DND-41 (cell line): ENCODE data around the gene DDX47.
"Not testable (repeated sequence)": the region's sequence is repeated elsewhere in the genome, so short reads cannot be mapped to it uniquely, and the experiment has no call there.

Experiments used
- ATAC-seq: fragments of 200-7000 bp; cut with Tn5 transposase; 3 replicates; pipeline ENCODE4 v1.9.1; 2021; ENCODE audit warnings: low read depth; ENCODE audit not compliant: insufficient read depth
- DNase-seq: peaks from one replicate; pipeline ENCODE4 v3.0.0-alpha.2; 2020
- H2AFZ ChIP-seq: 2 replicates; pipeline ENCODE4 v1.6.0; 2012; ENCODE audit warnings: low read depth, low read length
- H3K27ac ChIP-seq: 2 replicates; pipeline ENCODE4 v1.5.1; 2012; ENCODE audit warnings: low read length, inconsistent platforms
- H3K27me3 ChIP-seq: fragments of 200-600 bp; sonication (generic); 2 replicates; pipeline ENCODE4 v1.6.0; 2012; ENCODE audit warnings: low read length, mild to moderate bottlenecking, inconsistent platforms; ENCODE audit not compliant: insufficient read depth, poor library complexity
- H3K36me3 ChIP-seq: 2 replicates; pipeline ENCODE4 v1.5.1; 2012; ENCODE audit warnings: low read length, inconsistent platforms; ENCODE audit not compliant: insufficient read depth
- H3K4me1 ChIP-seq: 2 replicates; pipeline ENCODE4 v1.5.1; 2012; ENCODE audit warnings: mild to moderate bottlenecking, low read length; ENCODE audit not compliant: insufficient read depth
- H3K4me2 ChIP-seq: 2 replicates; pipeline ENCODE4 v1.6.0; 2012; ENCODE audit warnings: mild to moderate bottlenecking, moderate library complexity, low read length, inconsistent platforms; ENCODE audit not compliant: insufficient read depth
- H3K4me3 ChIP-seq, 2 experiments: fragments of 200-600 bp in 1 of 2; shearing (Covaris generic) in 1 of 2; 2 replicates each; pipeline ENCODE4 v1.5.1; 2012 to 2016; ENCODE audit warnings: inconsistent platforms in 2 of 2, low read length in 2 of 2, mild to moderate bottlenecking in 2 of 2, low read depth in 1 of 2, moderate library complexity in 1 of 2
- H3K79me2 ChIP-seq: 2 replicates; pipeline ENCODE4 v1.6.0; 2012; ENCODE audit warnings: low read length, inconsistent platforms; ENCODE audit not compliant: insufficient read depth
- H3K9ac ChIP-seq: 2 replicates; pipeline ENCODE4 v1.6.0; 2012; ENCODE audit warnings: low read depth, mild to moderate bottlenecking, inconsistent platforms, low read length, moderate library complexity
- H3K9me3 ChIP-seq: 2 replicates; pipeline ENCODE4 v1.5.1; 2012; ENCODE audit warnings: low read length, moderate library complexity, mild to moderate bottlenecking, inconsistent platforms; ENCODE audit not compliant: insufficient read depth, severe bottlenecking
- H4K20me1 ChIP-seq: 2 replicates; pipeline ENCODE4 v1.6.0; 2012; ENCODE audit warnings: low read length; ENCODE audit not compliant: insufficient read depth
- EZH2 ChIP-seq: IDR thresholded peaks from 3 replicates; pipeline ENCODE4 v1.6.1; 2012; ENCODE audit warnings: borderline replicate concordance, low read depth, mild to moderate bottlenecking, moderate library complexity, low read length, inconsistent platforms; ENCODE audit not compliant: severe bottlenecking
- TF ChIP-seq, protein P1 (sequence below): IDR thresholded peaks from 2 replicates; pipeline ENCODE4 v1.5.1; 2012; ENCODE audit warnings: borderline replicate concordance, low read length, moderate library complexity, mild to moderate bottlenecking; ENCODE audit not compliant: poor library complexity, severe bottlenecking; ENCODE audit errors: extremely low read depth

DDX47 gene

DNA sequence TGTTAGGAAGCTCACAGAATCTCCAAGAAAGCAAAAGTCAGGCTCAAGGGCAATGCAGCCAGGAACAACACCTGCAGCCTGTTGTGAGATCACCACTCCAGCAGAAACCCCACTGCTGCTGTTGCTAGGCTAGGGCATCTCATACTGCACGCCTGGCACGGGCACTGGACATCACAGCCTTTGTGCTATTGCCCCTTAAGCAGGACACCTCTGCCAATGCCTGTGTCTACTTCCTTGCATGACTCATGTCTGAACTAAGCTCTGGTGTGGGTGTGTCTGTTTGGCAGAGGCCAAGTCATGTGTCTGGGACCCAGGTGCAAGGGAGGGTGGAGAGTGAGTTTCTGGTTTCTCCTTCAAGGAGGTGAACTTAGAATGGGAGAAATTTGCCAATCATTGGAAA is 10.0 kb upstream of the DDX47 start:
- Histone ChIP-seq H3K27ac (no peak overlapping the region), H3K36me3 (no peaks in the 10 kb centered on the region), H3K9ac (no peak overlapping the region), H3K79me2 (no peaks in the 10 kb centered on the region), H3K4me3 (no peak overlapping the region), H4K20me1 (no peaks in the 10 kb centered on the region), H3K27me3 (no peaks in the 10 kb centered on the region), H3K9me3 (no peaks in the 10 kb centered on the region), H3K4me2 (no peak overlapping the region), H3K4me1 (peaks cover 12% of the 10 kb centered on the region), H2AFZ (no peak overlapping the region)
- DNase-seq (peak; percentile 24), ATAC-seq (peak; percentile 62)
- TF ChIP-seq EZH2: no peak
- TF ChIP-seq, protein P1, sequence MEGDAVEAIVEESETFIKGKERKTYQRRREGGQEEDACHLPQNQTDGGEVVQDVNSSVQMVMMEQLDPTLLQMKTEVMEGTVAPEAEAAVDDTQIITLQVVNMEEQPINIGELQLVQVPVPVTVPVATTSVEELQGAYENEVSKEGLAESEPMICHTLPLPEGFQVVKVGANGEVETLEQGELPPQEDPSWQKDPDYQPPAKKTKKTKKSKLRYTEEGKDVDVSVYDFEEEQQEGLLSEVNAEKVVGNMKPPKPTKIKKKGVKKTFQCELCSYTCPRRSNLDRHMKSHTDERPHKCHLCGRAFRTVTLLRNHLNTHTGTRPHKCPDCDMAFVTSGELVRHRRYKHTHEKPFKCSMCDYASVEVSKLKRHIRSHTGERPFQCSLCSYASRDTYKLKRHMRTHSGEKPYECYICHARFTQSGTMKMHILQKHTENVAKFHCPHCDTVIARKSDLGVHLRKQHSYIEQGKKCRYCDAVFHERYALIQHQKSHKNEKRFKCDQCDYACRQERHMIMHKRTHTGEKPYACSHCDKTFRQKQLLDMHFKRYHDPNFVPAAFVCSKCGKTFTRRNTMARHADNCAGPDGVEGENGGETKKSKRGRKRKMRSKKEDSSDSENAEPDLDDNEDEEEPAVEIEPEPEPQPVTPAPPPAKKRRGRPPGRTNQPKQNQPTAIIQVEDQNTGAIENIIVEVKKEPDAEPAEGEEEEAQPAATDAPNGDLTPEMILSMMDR: no peak

DNA sequence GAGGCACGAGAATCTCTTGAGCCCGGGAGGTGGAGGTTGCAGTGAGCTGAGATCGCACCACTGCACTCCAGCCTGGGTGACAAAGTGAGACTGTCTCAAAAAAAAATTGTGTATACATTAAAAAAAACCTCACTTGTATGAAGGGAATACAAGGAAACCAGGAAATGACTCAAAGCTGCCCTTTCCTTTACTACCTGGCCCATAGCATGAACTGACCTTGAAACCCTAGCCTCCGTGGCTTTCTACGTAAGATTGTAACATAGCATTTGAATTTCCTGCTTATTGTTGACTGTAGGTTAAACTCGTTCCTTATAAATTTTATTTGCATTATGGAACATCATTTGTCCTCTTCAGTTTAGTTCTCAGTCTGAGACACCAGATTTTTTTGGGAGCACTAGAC is 9.1 kb upstream of the DDX47 start:
- Histone ChIP-seq H3K27me3 (no peaks in the 10 kb centered on the region), H4K20me1 (no peaks in the 10 kb centered on the region), H3K27ac (no peak overlapping the region), H2AFZ (no peak overlapping the region), H3K36me3 (no peaks in the 10 kb centered on the region), H3K79me2 (no peaks in the 10 kb centered on the region), H3K9ac (no peak overlapping the region), H3K4me1 (peaks cover 20% of the 10 kb centered on the region), H3K4me2 (no peak overlapping the region), H3K9me3 (no peaks in the 10 kb centered on the region), H3K4me3 (no peak overlapping the region)
- DNase-seq: no peak
- ATAC-seq: no peak
- no peak for TF ChIP-seq EZH2
- TF ChIP-seq, protein P1: no peak

DNA sequence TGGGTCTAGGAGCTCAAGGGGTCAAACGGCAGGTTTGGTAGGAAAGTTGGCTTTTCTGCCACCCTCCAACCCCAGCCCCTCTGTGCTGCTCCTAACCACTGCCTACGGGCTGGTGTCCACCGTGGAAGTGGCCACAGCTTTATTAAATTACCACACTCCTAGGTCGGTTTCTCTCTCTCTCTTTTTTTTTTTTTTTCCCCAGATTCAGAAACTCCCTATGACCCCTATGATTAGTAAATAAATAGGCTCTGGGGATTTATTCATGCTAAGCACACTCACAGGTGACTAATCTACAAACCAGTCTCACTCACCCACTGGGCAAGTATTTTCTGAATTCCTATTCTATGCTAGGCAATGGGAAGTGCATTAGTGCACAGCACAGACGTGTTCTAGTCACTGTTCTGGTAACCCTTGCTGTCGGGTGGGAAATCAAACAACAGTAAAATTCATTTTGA is 8.7 kb upstream of the DDX47 start:
- Histone ChIP-seq H2AFZ (no peak overlapping the region), H3K4me3 (no peak overlapping the region), H3K27me3 (no peaks in the 10 kb centered on the region), H3K4me1 (peaks cover 25% of the 10 kb centered on the region), H4K20me1 (no peaks in the 10 kb centered on the region), H3K79me2 (no peaks in the 10 kb centered on the region), H3K4me2 (no peak overlapping the region), H3K27ac (no peak overlapping the region), H3K36me3 (no peaks in the 10 kb centered on the region), H3K9me3 (no peaks in the 10 kb centered on the region), H3K9ac (no peak overlapping the region)
- DNase-seq (no peak), ATAC-seq (no peak)
- TF ChIP-seq EZH2: no peak
- TF ChIP-seq, protein P1: no peak

DNA sequence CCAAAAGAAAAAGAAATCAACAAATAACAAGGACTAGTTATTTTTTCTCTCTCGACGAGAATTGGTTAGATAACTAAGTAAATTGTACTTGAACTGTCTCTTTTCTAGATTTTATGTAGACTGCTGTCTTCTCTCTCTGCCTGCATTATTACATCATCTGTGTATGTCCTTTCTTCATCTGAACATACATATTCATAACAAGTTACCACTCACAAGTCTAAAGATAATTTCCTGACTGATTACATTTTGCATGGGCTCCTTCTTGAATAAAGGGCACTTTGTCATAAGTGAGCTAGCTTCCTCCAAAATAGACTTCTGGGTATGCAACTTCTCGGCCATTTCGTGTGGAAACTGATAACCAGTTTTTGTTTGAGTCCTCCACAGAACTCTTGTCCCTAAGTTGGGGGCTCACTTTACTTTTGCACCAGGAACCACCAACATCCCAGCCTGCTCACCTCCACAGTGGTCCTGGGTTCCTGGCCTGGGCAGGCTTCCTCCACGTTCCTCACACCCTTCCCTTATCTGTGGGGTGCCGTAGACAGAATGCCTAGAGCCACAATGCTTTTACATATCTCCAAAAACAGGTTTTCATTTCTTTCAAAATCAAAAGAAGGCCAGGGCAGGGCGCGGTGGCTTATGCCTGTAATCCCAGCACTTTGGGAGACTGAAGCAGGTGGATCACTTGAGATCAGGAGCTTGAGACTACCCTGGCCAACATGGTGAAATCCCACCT is 6.2 kb upstream of the DDX47 start:
- no peak overlapping the region for H3K9ac ChIP-seq
- ATAC-seq (no peak), DNase-seq (no peak)
- H3K9me3 ChIP-seq: no peaks in the 10 kb centered on the region
- no peaks in the 10 kb centered on the region for H3K27me3 ChIP-seq
- no peak overlapping the region for H3K4me2 ChIP-seq
- H3K4me1 ChIP-seq: peaks cover 25% of the 10 kb centered on the region
- no peaks in the 10 kb centered on the region for H4K20me1 ChIP-seq
- no peak overlapping the region for H3K27ac ChIP-seq
- H3K4me3 ChIP-seq: no peak overlapping the region
- H3K36me3 ChIP-seq: no peaks in the 10 kb centered on the region
- no peaks in the 10 kb centered on the region for H3K79me2 ChIP-seq
- TF ChIP-seq, protein P1: no peak
- no peak for TF ChIP-seq EZH2
- H2AFZ ChIP-seq: peak overlapping the region; percentile 7; the same call in 1 of the 2 replicates

DNA sequence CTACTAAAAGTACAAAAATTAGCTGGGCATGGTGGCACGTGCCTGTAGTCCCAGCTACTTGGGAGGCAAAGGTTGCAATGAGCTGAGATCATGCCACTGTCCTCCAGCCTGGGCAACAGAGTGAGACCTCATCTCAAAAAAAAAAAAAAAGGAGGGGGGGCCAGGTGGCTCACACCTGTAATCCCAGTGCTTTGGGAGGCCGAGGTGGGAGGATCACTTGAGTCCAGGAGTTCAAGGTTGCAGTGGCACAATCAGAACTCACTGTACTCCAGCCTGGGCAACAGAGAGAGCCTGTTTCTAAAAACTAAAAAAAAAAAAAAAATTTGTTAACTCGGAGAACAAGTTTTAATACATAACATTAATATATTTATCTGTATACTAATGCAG is 5.6 kb upstream of the DDX47 start:
- H2AFZ ChIP-seq, ATAC-seq, H3K36me3 ChIP-seq, H3K9me3 ChIP-seq, H3K27ac ChIP-seq, H3K4me3 ChIP-seq, H3K9ac ChIP-seq, H3K27me3 ChIP-seq, H4K20me1 ChIP-seq, H3K79me2 ChIP-seq, H3K4me2 ChIP-seq, DNase-seq: not testable (repeated sequence)
- H3K4me1 ChIP-seq: peaks cover 26% of the 10 kb centered on the region
